Upper lobe of right lung (tissue), 1 donor: ENCODE measurements around the gene BABAM2. TPM values are rescaled to one million over a fixed set of nuclear protein-coding genes. Genes with fewer than 3 reads are reported as not detected.

ENCODE experiments used
- ATAC-seq: fragments of 200-7000 bp; cut with Tn5 transposase; one replicate; pipeline ENCODE4 v1.9.1; 2020; ENCODE audit warnings: mild to moderate bottlenecking, moderate library complexity
- DNase-seq: peaks from one replicate; pipeline ENCODE4 v3.0.0-alpha.2; 2020
- H3K27ac ChIP-seq: fragments of 200-600 bp; one replicate; pipeline ENCODE4 v1.8.0; 2022
- H3K27me3 ChIP-seq: fragments of 200-600 bp; one replicate; pipeline ENCODE4 v1.8.0; 2022; ENCODE audit warnings: mild to moderate bottlenecking
- H3K36me3 ChIP-seq: fragments of 200-600 bp; one replicate; pipeline ENCODE4 v1.8.0; 2022
- H3K4me1 ChIP-seq: fragments of 200-600 bp; one replicate; pipeline ENCODE4 v1.8.0; 2022
- H3K4me3 ChIP-seq: fragments of 200-600 bp; one replicate; pipeline ENCODE4 v1.8.0; 2022; ENCODE audit warnings: mild to moderate bottlenecking
- H3K9me3 ChIP-seq: fragments of 200-600 bp; one replicate; pipeline ENCODE4 v1.8.0; 2022
- CTCF ChIP-seq: fragments of 200-600 bp; IDR thresholded peaks from one replicate; pipeline ENCODE4 v1.8.0; 2022; ENCODE audit warnings: antibody characterized with exemption
- intact Hi-C: fragments of 100-400 bp; cut with DNase I; formaldehyde crosslinking; loops from one replicate; pipeline ENCODE4 v1.11.0; 2022
- total RNA-seq: library from RNA; stranded (reverse); fragmentation: NEBNext Ultra II Directional; extraction: Animal tissue kit (Norgen Biotek cat#: 25700); gene quantifications from one replicate; pipeline ENCODE4 v1.2.1, GENCODE V29; 2021
- donor health status: DM: no; HTN: yes; CAD: no; lungs with severe emphysema.

The BABAM2 gene
- total RNA-seq, 1 donor from 2014 or later, result 36.2 TPM

DNA sequence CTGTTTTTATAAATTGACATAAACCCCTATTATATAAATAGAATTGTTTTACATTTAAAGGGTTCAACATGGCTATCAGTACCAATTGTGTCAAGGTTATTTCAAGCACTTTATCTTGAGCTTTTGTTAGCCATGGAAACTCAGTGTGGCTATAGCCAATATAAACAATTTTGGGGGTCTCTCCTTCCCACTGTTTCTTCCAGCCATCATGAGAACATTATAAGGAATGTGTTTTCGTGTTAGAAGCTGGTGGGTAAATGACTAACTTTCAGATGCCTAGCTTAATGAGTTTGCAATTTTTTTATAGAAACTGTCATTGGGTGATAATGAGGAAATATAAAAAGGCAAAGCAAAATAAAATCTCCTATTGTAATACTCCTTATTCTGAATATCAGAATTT, 348.7 kb downstream of the BABAM2 start:
- intact Hi-C loops, result no loop called here
- ATAC-seq, result no peak

GRCh38 chr2:28240937-28241336, 350.4 kb downstream of the BABAM2 start:
- no peak overlapping the region for H3K4me3 ChIP-seq
- no peak for TF ChIP-seq CTCF
- H3K4me1 ChIP-seq, result no peaks in the 10 kb centered on the region
- intact Hi-C loops, result no loop called here
- peaks cover 24% of the 10 kb centered on the region for H3K36me3 ChIP-seq
- no peak for DNase-seq
- H3K9me3 ChIP-seq, result no peaks in the 10 kb centered on the region
- no peak overlapping the region for H3K27ac ChIP-seq
- ATAC-seq, result no peak
- no peaks in the 10 kb centered on the region for H3K27me3 ChIP-seq

More for the DNA sequence above, 348.7 kb downstream of the BABAM2 start:
- no peak for TF ChIP-seq CTCF
- DNase-seq, result no peak
- H3K4me1 ChIP-seq, result no peaks in the 10 kb centered on the region
- H3K27me3 ChIP-seq, result no peaks in the 10 kb centered on the region
- no peak overlapping the region for H3K4me3 ChIP-seq
- peaks cover 13% of the 10 kb centered on the region for H3K36me3 ChIP-seq
- no peak overlapping the region for H3K27ac ChIP-seq
- H3K9me3 ChIP-seq, result no peaks in the 10 kb centered on the region

DNA sequence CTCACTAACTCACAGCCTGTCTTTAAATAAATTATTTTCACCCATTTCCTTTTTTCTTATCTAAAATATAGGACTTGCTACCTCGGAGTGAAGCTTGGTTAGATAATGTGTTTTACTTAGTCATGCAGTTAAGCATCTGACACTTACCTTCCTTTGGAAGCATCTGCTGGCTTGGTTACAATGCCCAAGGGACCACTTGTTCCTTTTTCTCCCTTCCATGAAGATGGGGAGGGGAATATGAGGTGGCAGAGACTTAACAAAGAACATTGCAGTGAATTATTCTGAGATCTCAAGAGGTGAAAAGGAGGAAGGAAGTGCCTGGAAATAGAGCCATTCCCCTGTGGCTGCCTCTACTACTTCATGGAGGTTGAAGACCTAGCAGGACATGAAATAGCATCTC, 356.8 kb downstream of the BABAM2 start:
- no peaks in the 10 kb centered on the region for H3K9me3 ChIP-seq
- no peak overlapping the region for H3K27ac ChIP-seq
- no peak for DNase-seq
- peaks cover 18% of the 10 kb centered on the region for H3K36me3 ChIP-seq
- no peak for ATAC-seq
- H3K4me1 ChIP-seq, result no peaks in the 10 kb centered on the region
- no peaks in the 10 kb centered on the region for H3K27me3 ChIP-seq
- H3K4me3 ChIP-seq, result no peak overlapping the region
- intact Hi-C loops, result no loop called here
- no peak for TF ChIP-seq CTCF

GRCh38 chr2:28247734-28248133, 357.2 kb downstream of the BABAM2 start:
- H3K27ac ChIP-seq, result no peak overlapping the region
- peaks cover 18% of the 10 kb centered on the region for H3K36me3 ChIP-seq
- H3K4me1 ChIP-seq, result no peaks in the 10 kb centered on the region
- intact Hi-C loops, result no loop called here
- TF ChIP-seq CTCF, result no peak
- ATAC-seq, result no peak
- no peak for DNase-seq
- no peaks in the 10 kb centered on the region for H3K27me3 ChIP-seq
- no peak overlapping the region for H3K4me3 ChIP-seq
- H3K9me3 ChIP-seq, result no peaks in the 10 kb centered on the region

- no peaks in the 10 kb centered on the region for H3K9me3 ChIP-seq
- ATAC-seq, result no peak
Observed at GRCh38 chr2:28248511-28248910, 358.0 kb downstream of the BABAM2 start.

More at GRCh38 chr2:28248511-28248910, 358.0 kb downstream of the BABAM2 start:
- DNase-seq, result no peak
- Histone ChIP-seq H3K4me3 (no peak overlapping the region), H3K4me1 (no peaks in the 10 kb centered on the region), H3K36me3 (peaks cover 18% of the 10 kb centered on the region), H3K27ac (no peak overlapping the region), H3K27me3 (no peaks in the 10 kb centered on the region)
- intact Hi-C loops, result no loop called here
- no peak for TF ChIP-seq CTCF
